GM12801 (cell line): ENCODE results near the gene MEIS2.

ENCODE experiments used
- CTCF ChIP-seq: IDR thresholded peaks from one replicate; pipeline ENCODE4 v1.5.1; 2011; ENCODE audit warnings: control low read depth; ENCODE audit not compliant: insufficient read length; ENCODE audit errors: extremely low read depth

The MEIS2 gene

GRCh38 chr15:37130356-37130755 lies 30.0 kb upstream of the MEIS2 start:
- no peak for TF ChIP-seq CTCF

- TF ChIP-seq CTCF: no peak
Observed at GRCh38 chr15:37125143-37125542, 24.8 kb upstream of the MEIS2 start.

- no peak for TF ChIP-seq CTCF
Observed at GRCh38 chr15:37124331-37124730, 24.0 kb upstream of the MEIS2 start.

- no peak for TF ChIP-seq CTCF
Observed at GRCh38 chr15:37122703-37123102, 22.4 kb upstream of the MEIS2 start.

- no peak for TF ChIP-seq CTCF
Observed at GRCh38 chr15:37121492-37121891, 21.1 kb upstream of the MEIS2 start.

- no peak for TF ChIP-seq CTCF
Observed at GRCh38 chr15:37117030-37117429, 16.7 kb upstream of the MEIS2 start.

- TF ChIP-seq CTCF: no peak
Observed at GRCh38 chr15:37115538-37115937, 15.2 kb upstream of the MEIS2 start.
